Measurements from ENCODE around the gene MARCHF4. TPM values are rescaled to one million over a fixed set of nuclear protein-coding genes. Genes with fewer than 3 reads are reported as not detected.

The MARCHF4 gene
- total RNA-seq, 1 experiment from 2014 or later, result 0.54 TPM

DNA sequence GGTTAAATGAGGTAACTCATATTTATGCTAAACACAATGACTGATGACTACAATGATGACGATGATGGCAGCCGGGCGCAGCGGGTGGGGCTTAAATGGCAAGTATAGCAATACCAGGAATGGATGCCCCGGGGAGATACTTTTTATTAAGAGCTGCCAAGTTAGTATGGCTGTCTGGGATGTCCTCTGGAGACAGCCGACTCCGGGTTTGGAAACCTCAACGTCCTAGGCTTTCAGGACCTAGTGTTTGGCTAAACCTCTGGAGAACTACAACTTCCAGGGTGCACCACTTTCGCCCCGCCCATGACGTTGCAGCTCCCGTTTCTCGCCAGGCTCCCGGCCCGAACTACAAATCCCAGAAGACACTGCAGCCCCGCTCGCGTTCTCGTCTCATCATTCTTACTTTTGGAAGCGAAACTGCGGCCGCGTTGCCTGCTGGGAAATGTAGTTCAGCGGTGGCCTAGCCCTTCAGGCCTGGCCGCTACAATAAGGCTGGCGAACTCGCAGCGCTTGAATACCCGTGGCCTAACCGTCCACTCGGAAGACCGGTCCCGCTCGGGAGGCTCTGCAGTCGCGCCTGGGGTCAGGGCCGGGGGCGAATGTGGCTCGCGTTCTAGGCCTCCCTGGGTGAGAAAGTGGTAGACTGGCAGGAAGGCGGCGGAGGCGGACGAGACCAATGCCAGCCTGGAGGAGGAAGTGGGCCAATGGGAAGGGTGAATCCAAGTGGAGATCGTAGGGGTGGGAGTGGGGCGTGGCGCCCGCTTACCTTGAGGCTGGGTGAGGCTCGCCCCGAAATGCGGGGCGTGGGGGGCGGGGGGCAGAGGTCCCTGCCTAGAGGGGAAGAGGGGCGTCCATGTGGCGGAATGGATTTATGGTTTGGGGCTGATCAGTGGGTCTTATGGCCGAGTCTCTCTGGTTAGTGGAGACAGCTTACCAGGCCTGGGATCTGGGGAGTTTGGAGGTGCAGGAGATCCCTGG, 40.0 kb upstream of the MARCHF4 start, which contains the start of gene SMARCAL1:
TSS of gene SMARCAL1 (plus strand) at position 463 of the 978 bp plus-strand sequence. CDS start 2,221 bp downstream, outside the sequence.
- Mint-ChIP-seq H3K9me3 (ENCODE audit: low read depth, unreplicated experiment) (no peaks in the 10 kb centered on the region), H3K4me1 (ENCODE audit: low read depth, unreplicated experiment) (peaks cover 8% of the 10 kb centered on the region), H3K27me3 (ENCODE audit: unreplicated experiment) (peaks cover 19% of the 10 kb centered on the region), H3K36me3 (ENCODE audit: insufficient read depth, unreplicated experiment) (peaks cover 17% of the 10 kb centered on the region), H3K27ac (ENCODE audit: unreplicated experiment) (peak within 1 kb of the TSS; percentile 91), H3K4me3 (ENCODE audit: low read depth, unreplicated experiment) (peak within 1 kb of the TSS; percentile 94)
- TSS peak; percentile 49 for BruUV-seq (replicated peaks)
- CTCF ChIA-PET, result interaction anchor here (0.6 to 0.9 kb wide), 3 partner anchors 9 to 1855 kb away, joined by 3 read pairs; no protein-coding TSS in a partner anchor
- intact Hi-C loops (cut with micrococcal nuclease; ENCODE audit: unreplicated experiment), result no loop called here
- TF ChIP-seq, protein P1, sequence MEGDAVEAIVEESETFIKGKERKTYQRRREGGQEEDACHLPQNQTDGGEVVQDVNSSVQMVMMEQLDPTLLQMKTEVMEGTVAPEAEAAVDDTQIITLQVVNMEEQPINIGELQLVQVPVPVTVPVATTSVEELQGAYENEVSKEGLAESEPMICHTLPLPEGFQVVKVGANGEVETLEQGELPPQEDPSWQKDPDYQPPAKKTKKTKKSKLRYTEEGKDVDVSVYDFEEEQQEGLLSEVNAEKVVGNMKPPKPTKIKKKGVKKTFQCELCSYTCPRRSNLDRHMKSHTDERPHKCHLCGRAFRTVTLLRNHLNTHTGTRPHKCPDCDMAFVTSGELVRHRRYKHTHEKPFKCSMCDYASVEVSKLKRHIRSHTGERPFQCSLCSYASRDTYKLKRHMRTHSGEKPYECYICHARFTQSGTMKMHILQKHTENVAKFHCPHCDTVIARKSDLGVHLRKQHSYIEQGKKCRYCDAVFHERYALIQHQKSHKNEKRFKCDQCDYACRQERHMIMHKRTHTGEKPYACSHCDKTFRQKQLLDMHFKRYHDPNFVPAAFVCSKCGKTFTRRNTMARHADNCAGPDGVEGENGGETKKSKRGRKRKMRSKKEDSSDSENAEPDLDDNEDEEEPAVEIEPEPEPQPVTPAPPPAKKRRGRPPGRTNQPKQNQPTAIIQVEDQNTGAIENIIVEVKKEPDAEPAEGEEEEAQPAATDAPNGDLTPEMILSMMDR (IDR thresholded peaks at IDR 0.05; ENCODE audit: unreplicated experiment), result no peak
- peak; percentile 97 for DNase-seq

DNA sequence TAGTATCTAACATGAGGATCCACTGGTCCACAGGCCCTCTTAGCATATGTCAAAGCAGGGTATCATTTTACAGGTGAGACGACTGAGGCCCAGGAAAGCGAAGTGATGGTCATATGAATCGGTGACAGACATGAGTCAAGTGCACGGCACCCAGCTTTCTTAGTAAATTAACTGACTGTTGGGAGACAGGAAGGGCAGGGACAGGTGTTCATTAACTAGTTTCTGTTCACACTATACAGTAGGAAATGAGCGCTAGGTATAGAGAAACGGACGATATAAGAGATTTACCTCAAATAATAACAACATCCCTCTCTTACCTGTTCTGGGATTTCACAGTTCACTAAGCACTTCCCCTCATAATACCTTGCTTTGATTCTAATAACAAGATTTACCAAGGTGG, 38.3 kb upstream of the MARCHF4 start:
- CTCF ChIA-PET, result no interaction called here
- no TSS peak for BruUV-seq (replicated peaks)
- DNase-seq, result no peak
- H3K27me3 Mint-ChIP-seq (ENCODE audit: unreplicated experiment), result peaks cover 37% of the 10 kb centered on the region
- peaks cover 17% of the 10 kb centered on the region for H3K36me3 Mint-ChIP-seq (ENCODE audit: insufficient read depth, unreplicated experiment)
- H3K4me1 Mint-ChIP-seq (ENCODE audit: low read depth, unreplicated experiment), result peaks cover 8% of the 10 kb centered on the region
- no peak overlapping the region for H3K27ac Mint-ChIP-seq (ENCODE audit: unreplicated experiment)
- TF ChIP-seq, protein P1 (IDR thresholded peaks at IDR 0.05; ENCODE audit: unreplicated experiment), result no peak
- H3K9me3 Mint-ChIP-seq (ENCODE audit: low read depth, unreplicated experiment), result no peaks in the 10 kb centered on the region
- H3K4me3 Mint-ChIP-seq (ENCODE audit: low read depth, unreplicated experiment), result no peak overlapping the region
- intact Hi-C loops (cut with micrococcal nuclease; ENCODE audit: unreplicated experiment), result no loop called here

DNA sequence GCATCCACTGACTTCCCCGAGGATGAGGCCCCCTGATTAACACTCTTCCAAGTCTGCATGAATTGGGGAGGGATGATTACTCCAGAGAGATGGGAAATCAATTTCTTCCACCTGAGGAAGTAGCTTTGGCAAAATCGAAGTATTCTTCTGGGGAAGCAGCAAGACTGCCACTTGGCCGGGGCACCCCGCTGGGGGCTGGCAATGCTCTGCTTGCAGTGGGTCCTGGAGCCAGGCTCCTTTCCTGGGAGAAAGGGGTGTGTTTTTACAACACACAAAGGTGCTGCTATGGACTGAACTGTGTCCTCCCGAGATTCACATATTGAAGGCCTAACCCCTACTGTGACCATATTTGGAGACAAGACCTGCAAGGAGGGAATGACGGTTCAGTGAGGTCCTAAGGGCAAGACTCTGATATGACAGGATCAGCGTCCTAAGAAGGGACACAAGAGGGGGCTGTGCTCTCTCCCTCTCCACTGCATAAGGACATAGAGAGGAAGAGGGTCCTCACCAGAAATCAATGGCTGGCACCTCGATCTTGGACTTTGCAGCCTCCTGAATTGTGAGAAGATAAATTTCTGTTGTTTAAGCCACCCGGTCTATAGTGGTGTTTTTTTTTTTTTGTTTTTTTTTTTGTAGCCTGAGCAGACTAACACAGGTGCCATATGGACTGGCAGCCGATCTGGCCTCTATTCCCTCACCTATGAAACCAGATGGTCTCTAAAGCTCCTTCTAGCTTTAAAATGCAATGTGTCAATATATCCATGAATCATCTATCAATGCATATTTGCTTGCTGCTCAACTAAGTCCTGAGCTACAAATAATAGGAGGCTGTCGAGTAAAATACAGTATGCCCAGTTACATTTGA, 36.4 kb upstream of the MARCHF4 start:
- Mint-ChIP-seq H3K4me3 (ENCODE audit: low read depth, unreplicated experiment) (no peak overlapping the region), H3K27ac (ENCODE audit: unreplicated experiment) (no peak overlapping the region), H3K4me1 (ENCODE audit: low read depth, unreplicated experiment) (peaks cover 5% of the 10 kb centered on the region), H3K36me3 (ENCODE audit: insufficient read depth, unreplicated experiment) (peaks cover 15% of the 10 kb centered on the region), H3K27me3 (ENCODE audit: unreplicated experiment) (peaks cover 44% of the 10 kb centered on the region), H3K9me3 (ENCODE audit: low read depth, unreplicated experiment) (no peaks in the 10 kb centered on the region)
- no TSS peak for BruUV-seq (replicated peaks)
- TF ChIP-seq, protein P1 (IDR thresholded peaks at IDR 0.05; ENCODE audit: unreplicated experiment), result no peak
- intact Hi-C loops (cut with micrococcal nuclease; ENCODE audit: unreplicated experiment), result no loop called here
- no peak for DNase-seq
- CTCF ChIA-PET, result no interaction called here

DNA sequence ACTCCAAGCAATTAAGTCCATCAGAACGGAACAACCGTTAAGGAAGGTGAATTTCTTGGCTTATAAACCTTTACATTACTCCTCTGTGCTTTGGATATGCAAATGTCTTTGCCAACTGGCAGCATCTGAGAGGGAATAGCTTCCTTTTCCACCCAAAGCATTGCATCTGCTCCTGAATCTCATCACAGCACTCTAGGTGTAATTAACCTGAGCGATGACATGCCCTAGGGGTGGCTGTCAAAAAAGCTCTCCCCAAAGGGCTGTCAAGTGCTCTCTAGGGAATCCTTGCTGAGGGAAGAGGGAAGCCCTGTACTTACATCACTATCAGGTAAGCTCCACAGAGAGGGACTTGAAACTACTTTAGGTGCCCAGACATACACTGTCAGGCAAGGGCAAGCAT, 34.5 kb upstream of the MARCHF4 start:
- Mint-ChIP-seq H3K36me3 (ENCODE audit: insufficient read depth, unreplicated experiment) (no peaks in the 10 kb centered on the region), H3K4me3 (ENCODE audit: low read depth, unreplicated experiment) (no peak overlapping the region), H3K4me1 (ENCODE audit: low read depth, unreplicated experiment) (no peaks in the 10 kb centered on the region), H3K9me3 (ENCODE audit: low read depth, unreplicated experiment) (no peaks in the 10 kb centered on the region), H3K27ac (ENCODE audit: unreplicated experiment) (no peak overlapping the region), H3K27me3 (ENCODE audit: unreplicated experiment) (peaks cover 44% of the 10 kb centered on the region)
- BruUV-seq (replicated peaks), result no TSS peak
- intact Hi-C loops (cut with micrococcal nuclease; ENCODE audit: unreplicated experiment), result no loop called here
- TF ChIP-seq, protein P1 (IDR thresholded peaks at IDR 0.05; ENCODE audit: unreplicated experiment), result no peak
- CTCF ChIA-PET, result no interaction called here
- no peak for DNase-seq
